ENCODE measurements around the gene NR5A2.

The NR5A2 gene

GRCh38 chr1:200206340-200206739, 178.8 kb downstream of the NR5A2 start:
- DNase-seq (ENCODE audit: low spot score): no peak

- no peak for DNase-seq (ENCODE audit: low spot score)
Observed at GRCh38 chr1:200206761-200207160, 179.3 kb downstream of the NR5A2 start.

- no peak for DNase-seq (ENCODE audit: low spot score)
Observed at GRCh38 chr1:200207711-200208126, 180.2 kb downstream of the NR5A2 start.

- DNase-seq (ENCODE audit: low spot score): no peak
Observed at GRCh38 chr1:200211157-200211556, 183.6 kb downstream of the NR5A2 start.

GRCh38 chr1:200213392-200213791, 185.9 kb downstream of the NR5A2 start:
- no peak for DNase-seq (ENCODE audit: low spot score)

- no peak for DNase-seq (ENCODE audit: low spot score)
Observed at GRCh38 chr1:200213921-200214320, 186.4 kb downstream of the NR5A2 start.

- DNase-seq (ENCODE audit: low spot score): no peak
Observed at GRCh38 chr1:200215350-200215749, 187.8 kb downstream of the NR5A2 start.

GRCh38 chr1:200217703-200218102, 190.2 kb downstream of the NR5A2 start:
- no peak for DNase-seq (ENCODE audit: low spot score)

- DNase-seq (ENCODE audit: low spot score): no peak
Observed at GRCh38 chr1:200221614-200222282, 194.2 kb downstream of the NR5A2 start.

- no peak for DNase-seq (ENCODE audit: low spot score)
Observed at GRCh38 chr1:200223207-200223606, 195.7 kb downstream of the NR5A2 start.

- DNase-seq (ENCODE audit: low spot score): no peak
Observed at GRCh38 chr1:200223613-200224012, 196.1 kb downstream of the NR5A2 start.

GRCh38 chr1:200224315-200224714, 196.8 kb downstream of the NR5A2 start:
- no peak for DNase-seq (ENCODE audit: low spot score)

- peak; percentile 43 for DNase-seq (ENCODE audit: low spot score)
Observed at GRCh38 chr1:200226268-200226968, 198.9 kb downstream of the NR5A2 start.

GRCh38 chr1:200226969-200227303, 199.4 kb downstream of the NR5A2 start:
- DNase-seq (ENCODE audit: low spot score): no peak

Data from hematopoietic multipotent progenitor cell treated with erythropoietin and hydrocortisone succinate and interleukin-3 and kit ligand, for 15 days (in vitro differentiated cells).